BE2C (cell line): ENCODE measurements around the gene NFU1.

ENCODE experiments used
- DNase-seq: peaks from one replicate; pipeline ENCODE4 v3.0.0-alpha.2; 2020
- H3K27me3 ChIP-seq: fragments of 250-450 bp; sonication (Bioruptor Pico); 2 replicates; pipeline ENCODE4 v1.5.1; 2020; ENCODE audit warnings: mild to moderate bottlenecking
- H3K36me3 ChIP-seq: fragments of 250-450 bp; sonication (Bioruptor Pico); 2 replicates; pipeline ENCODE4 v1.5.1; 2020; ENCODE audit warnings: mild to moderate bottlenecking
- H3K4me1 ChIP-seq: fragments of 250-450 bp; sonication (Bioruptor Pico); 2 replicates; pipeline ENCODE4 v1.5.1; 2020
- H3K4me3 ChIP-seq: 2 replicates; pipeline ENCODE4 v1.5.1; 2011; ENCODE audit warnings: low read depth, low read length
- H3K9me3 ChIP-seq: fragments of 250-450 bp; sonication (Bioruptor Pico); 2 replicates; pipeline ENCODE4 v1.5.1; 2020
- CTCF ChIP-seq: IDR thresholded peaks from 2 replicates; pipeline ENCODE4 v1.5.1; 2012; ENCODE audit warnings: mild to moderate bottlenecking, low read depth, low read length

NFU1 gene

GRCh38 chr2:69383176-69383812, 53.9 kb downstream of the NFU1 start:
- Histone ChIP-seq H3K36me3 (no peaks in the 10 kb centered on the region), H3K4me1 (no peaks in the 10 kb centered on the region), H3K9me3 (no peaks in the 10 kb centered on the region), H3K4me3 (no peak overlapping the region), H3K27me3 (no peaks in the 10 kb centered on the region)
- TF ChIP-seq CTCF, result no peak
- no peak for DNase-seq

GRCh38 chr2:69382547-69382946, 54.7 kb downstream of the NFU1 start:
- Histone ChIP-seq H3K27me3 (no peaks in the 10 kb centered on the region), H3K36me3 (no peaks in the 10 kb centered on the region), H3K9me3 (no peaks in the 10 kb centered on the region), H3K4me1 (no peaks in the 10 kb centered on the region), H3K4me3 (no peak overlapping the region)
- TF ChIP-seq CTCF, result no peak
- no peak for DNase-seq

- TF ChIP-seq CTCF, result no peak
- no peaks in the 10 kb centered on the region for H3K4me1 ChIP-seq
- no peaks in the 10 kb centered on the region for H3K27me3 ChIP-seq
- H3K36me3 ChIP-seq, result no peaks in the 10 kb centered on the region
- H3K9me3 ChIP-seq, result no peaks in the 10 kb centered on the region
- no peak for DNase-seq
- H3K4me3 ChIP-seq, result no peak overlapping the region
Observed at GRCh38 chr2:69381337-69381737, 55.9 kb downstream of the NFU1 start.

GRCh38 chr2:69380072-69380917, 56.9 kb downstream of the NFU1 start:
- TF ChIP-seq CTCF, result no peak
- Histone ChIP-seq H3K4me3 (no peak overlapping the region), H3K27me3 (no peaks in the 10 kb centered on the region), H3K4me1 (no peaks in the 10 kb centered on the region), H3K9me3 (no peaks in the 10 kb centered on the region), H3K36me3 (no peaks in the 10 kb centered on the region)
- DNase-seq, result no peak

- no peaks in the 10 kb centered on the region for H3K36me3 ChIP-seq
- no peak for TF ChIP-seq CTCF
- no peaks in the 10 kb centered on the region for H3K27me3 ChIP-seq
- no peaks in the 10 kb centered on the region for H3K4me1 ChIP-seq
- no peak overlapping the region for H3K4me3 ChIP-seq
- no peak for DNase-seq
- H3K9me3 ChIP-seq, result no peaks in the 10 kb centered on the region
Observed at GRCh38 chr2:69376403-69376802, 60.8 kb downstream of the NFU1 start.
